Stimulated activated naive CD8-positive, alpha-beta T cell treated with anti-CD3 and anti-CD28 coated beads, Interleukin-15, Interleukin-2, amounts not matched to agents 100 U/mL and 50 U/mL, for 24 hours (primary cell): ENCODE results near the gene COL9A2.

ENCODE experiments used
- ATAC-seq: fragments of 150-1000 bp; cut with Tn5 transposase; one replicate; pipeline ENCODE4 v1.10.0; 2021
- DNase-seq: peaks from one replicate; pipeline ENCODE4 v3.0.0; 2021

The COL9A2 gene

DNA sequence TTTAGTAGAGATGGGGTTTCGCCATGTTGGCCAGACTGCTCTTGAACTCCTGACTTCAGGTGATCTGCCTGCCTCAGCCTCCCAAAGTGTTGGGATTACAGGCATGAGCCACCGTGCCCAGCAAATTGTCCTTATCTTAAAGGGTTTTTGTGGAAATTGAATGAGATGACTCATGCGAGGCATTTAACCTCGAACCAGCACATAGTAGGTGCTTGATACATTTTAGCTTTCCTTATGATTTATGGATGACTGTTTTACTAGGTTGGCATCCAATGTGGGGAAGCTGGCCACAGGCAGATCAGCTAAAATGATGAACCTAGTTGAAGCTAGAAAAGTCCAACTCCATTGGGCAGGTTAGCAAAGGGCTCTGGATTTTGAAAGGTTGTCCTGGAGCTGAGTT lies 1.4 kb upstream of the COL9A2 start:
- DNase-seq (no peak), ATAC-seq (no peak)

DNA sequence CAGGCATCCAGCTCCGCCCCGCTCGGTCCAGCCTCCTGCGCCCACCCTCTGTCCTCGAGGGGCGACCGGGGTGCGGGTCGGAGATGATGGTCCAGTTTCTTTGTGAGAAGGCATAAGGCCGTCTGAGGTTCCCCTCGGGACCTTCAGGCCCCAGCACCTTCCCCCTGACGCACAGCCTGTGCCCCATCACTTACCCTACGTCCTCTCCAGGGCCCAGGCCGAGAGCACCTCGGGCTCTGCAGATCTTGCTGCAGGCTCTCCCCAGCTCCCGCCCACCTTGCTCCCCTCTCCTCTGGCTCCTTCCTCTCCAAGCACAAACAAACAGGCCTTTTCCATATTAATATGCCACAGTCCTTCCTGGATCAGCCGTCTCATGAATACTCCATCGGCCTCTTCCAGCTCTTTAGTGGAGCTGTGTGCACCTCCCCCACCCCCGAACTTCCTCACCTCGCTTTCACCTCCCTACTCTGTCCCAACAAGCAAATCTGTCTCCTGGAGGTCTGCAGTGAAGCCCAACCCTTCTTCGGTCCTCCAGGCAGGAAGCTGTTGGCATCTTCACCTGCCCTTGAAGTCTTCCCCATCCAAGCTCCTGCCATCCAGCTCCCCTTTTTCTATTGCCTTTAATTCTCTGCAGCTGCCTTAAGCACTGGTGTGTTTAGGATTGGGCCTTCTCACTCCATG lies 448 bp upstream of the COL9A2 start:
- no peak for DNase-seq
- ATAC-seq: no peak

DNA sequence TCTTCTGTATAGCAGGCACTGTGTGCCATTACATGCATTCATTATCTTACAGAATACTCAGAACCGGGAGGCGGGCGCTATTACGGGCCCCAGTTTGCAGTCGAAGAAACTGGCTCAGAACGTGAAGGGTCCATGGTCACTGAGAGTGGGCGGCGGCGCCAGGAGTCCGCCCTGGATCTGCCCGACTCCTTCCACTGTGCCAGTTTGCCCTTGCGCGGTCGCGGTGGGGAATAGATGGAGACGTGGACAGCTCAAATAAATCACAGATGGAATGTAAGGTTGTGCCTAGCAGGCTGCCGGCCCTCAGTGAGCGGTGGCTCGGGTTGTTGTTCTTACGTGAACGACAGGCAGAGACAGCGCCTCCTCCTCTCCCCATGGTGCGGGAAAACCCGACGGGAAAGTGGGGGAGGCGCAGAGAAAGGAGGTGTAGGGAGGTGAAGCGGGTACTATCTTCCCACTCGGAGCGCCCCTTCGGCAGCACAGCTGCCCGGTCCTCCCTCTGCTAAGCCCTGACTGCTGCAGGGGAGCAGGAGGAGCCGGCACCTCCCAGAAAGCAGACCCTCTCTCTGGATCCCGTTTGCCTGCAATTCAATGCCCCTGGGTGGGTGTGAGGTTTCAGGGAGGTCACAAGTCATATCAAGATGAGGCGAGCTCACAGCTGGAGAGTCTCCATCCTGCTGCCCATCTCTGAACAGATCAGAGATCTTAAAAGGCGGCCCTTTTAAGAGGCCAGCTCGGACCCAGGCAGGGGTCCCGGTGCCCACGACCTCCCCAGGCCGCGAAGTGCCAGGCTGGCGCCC lies 1.1 kb downstream of the COL9A2 start:
- peak; percentile 15 for ATAC-seq

DNA sequence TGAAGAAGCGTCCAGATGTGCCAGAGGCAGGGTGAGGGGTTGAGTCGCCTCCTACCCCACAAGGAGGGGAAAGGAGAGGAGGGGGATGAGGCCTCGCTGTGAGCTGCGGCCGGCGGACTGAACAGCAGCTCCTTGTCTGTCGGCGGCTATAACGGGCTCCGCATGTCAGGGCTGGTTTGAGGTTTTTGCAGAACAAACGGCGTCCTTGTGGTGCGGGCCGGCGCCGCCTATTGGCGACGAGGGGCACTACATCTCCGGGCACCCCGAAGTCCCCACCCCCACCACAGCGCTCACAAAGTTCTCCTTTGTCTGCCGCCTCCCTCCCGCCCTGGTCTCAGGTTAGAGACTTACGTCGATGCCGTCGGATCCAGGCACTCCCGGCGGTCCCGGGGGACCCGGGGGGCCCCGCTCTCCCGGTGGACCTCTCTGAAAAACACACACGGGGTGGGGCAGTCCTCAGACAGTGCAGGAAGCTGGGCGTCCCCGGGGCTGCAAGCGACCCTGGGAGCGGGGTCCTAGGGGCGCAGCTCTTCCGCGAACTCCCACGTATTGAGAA lies 1.8 kb downstream of the COL9A2 start:
- peak; percentile 88 for DNase-seq
- peak; percentile 69 for ATAC-seq

More for the DNA sequence above, 1.1 kb downstream of the COL9A2 start:
- DNase-seq: peak; percentile 47

DNA sequence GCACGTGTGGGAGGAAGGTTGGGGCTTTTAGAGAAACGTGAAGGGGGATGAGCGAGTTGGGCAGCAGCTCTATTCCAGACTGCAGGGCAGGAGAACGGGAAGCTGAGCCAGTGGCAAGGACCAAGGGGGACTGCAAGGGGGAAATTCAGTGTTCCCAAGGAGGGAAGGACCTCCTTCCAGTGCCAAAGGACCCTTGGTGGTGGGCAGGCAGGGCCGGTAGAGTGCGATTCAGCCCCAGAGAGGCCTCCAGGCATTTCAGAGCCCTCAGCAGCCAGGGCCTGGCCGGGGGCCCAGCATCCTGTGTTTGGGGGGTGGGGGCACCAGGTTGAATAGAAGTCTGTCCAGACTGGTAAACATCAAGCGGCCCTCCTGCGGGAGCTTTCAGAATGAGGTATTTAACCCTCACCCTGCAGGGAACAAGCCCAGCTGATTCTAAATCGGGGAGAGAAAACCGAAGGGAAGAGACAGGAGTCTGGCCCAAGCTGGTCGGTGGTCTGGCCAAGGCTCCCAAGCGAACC lies 2.3 kb downstream of the COL9A2 start:
- no peak for DNase-seq
- ATAC-seq: no peak

GRCh38 chr1:40313958-40314720 lies 2.9 kb downstream of the COL9A2 start:
- no peak for DNase-seq
- ATAC-seq: no peak

- no peak for ATAC-seq
- DNase-seq: peak; percentile 21
Measured at GRCh38 chr1:40313329-40313957, 3.6 kb downstream of the COL9A2 start.

- ATAC-seq (no peak), DNase-seq (peak; percentile 41)
Measured at GRCh38 chr1:40312238-40313205, 4.6 kb downstream of the COL9A2 start.

DNA sequence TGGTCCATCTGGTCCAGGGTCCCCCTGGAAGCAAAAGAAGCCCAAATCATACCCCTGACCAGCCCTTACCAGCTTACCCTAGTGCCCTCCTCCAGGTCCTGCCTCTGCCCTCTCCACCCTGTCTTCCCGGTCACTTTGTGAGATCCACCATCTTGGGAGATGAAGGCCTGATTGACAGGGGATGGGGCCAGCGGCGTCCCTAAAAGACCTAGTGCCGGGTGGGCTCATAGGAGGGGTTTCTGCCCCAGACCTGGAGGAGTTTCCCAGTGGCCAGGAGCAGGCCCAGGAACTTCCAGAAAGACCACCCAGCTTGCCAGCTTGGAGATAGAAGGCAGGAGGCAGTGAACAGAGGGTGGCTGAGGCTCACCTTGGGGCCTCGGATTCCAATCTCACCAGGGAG lies 5.4 kb downstream of the COL9A2 start:
- ATAC-seq (no peak), DNase-seq (no peak)

GRCh38 chr1:40310983-40311642 lies 6.0 kb downstream of the COL9A2 start:
- no peak for DNase-seq

DNA sequence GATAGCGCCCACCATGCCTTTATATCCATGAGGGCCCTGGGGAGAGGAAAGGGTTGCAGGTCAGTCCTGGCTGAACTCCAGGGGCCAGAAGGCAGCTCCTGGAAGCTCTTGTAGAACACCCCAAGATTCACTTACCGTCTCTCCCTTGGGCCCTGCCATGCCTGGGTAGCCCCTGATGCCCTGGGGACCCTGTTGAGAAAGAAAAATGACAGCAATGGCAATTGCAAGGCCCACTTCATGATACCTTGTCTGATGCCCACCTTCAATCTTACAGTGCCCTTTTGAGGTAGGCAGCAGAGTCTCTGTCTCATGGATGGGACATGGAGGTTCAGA lies 7.0 kb downstream of the COL9A2 start:
- no peak for DNase-seq
- ATAC-seq: no peak

More at GRCh38 chr1:40310983-40311642, 6.0 kb downstream of the COL9A2 start:
- no peak for ATAC-seq

- ATAC-seq: no peak
- no peak for DNase-seq
Measured at GRCh38 chr1:40309374-40310128, 7.5 kb downstream of the COL9A2 start.

- ATAC-seq: no peak
- DNase-seq: no peak
Measured at GRCh38 chr1:40308036-40308727, 8.9 kb downstream of the COL9A2 start.

DNA sequence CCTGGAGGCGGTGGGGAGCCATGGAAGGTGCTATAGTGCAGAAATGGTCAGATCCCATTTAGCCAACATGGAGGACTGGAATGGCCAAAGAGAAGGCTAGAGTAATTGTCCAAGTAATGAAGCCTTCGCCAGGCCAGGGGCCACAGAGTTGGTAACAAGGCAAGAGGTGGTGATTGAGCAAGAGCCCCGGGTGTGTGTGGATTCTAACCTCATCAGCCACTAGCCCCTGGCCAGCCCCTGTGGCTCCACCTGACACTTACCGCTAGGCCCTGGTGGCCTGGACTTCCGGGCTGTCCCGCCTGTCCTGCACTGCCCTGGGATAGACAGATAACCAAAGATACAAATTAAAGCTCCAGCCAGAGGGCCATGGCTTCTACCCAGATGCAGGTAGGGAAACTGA lies 9.9 kb downstream of the COL9A2 start:
- ATAC-seq (no peak), DNase-seq (no peak)

DNA sequence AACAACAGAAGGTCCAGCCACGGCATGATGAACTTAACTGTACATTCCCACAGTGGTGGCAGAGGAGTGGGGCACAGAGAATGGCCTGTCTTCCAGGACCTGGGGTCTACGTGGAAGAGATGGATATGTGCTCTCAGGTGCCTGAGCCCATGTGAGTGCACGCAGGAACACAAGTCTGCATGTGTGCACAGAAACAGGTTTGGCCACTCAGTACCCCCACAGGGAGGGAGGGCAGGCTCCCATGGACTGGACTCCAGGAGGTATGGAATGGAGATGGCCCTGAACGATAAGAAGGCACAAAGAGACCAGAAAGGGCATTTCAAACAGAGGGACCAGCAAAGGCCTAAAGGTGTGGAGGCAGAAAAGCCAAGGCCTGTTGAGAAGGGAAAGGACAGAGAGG lies 10.8 kb downstream of the COL9A2 start:
- ATAC-seq (no peak), DNase-seq (no peak)

DNA sequence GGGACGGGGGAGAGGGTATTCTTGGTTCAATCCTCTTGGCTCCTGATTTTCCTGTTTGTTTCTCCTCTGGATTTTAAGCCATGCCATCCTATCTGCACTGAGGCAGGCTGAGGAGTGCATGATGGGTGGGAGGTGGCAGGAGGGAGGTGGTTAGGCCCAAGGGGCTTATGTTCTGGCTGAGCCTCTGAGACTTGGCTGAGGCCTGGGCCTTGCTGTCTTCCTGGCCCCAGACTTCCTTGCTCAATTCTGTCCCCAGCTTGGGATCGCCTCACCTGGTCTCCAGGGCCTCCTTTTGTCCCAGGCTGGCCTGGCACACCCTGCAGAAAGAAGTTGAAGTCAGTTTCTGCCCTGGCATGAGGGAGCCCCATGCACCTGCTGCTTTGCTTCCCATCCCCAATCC lies 11.2 kb downstream of the COL9A2 start:
- ATAC-seq (no peak), DNase-seq (no peak)

DNA sequence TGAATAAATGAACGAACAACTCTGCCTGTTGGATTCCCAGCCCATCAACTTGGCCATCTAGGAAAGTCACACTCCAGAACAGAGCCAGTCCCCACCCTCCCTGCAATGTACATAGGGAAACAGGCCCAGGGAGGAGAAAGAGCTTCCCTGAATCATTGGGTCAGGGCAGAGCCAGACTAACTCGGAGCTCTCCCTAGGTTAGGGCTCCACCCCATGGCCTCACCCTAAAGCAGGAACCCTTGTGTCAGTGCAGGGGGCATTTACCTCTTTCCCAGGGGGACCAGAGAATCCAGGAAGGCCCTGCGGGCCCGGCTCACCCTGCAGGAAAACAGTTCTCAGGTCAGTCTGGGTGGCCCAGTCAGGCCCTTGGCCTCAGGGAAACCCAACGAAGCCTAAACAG lies 11.6 kb downstream of the COL9A2 start:
- ATAC-seq (no peak), DNase-seq (peak; percentile 23)

GRCh38 chr1:40303790-40304189 lies 13.3 kb downstream of the COL9A2 start:
- DNase-seq (no peak), ATAC-seq (no peak)
